GM21529 (cell line): Measurements from ENCODE around the gene MOV10.
"Not testable (repeated sequence)": the region's sequence is repeated elsewhere in the genome, so short reads cannot be mapped to it uniquely, and the experiment has no call there.

Experiments
- ATAC-seq: cut with Tn5 transposase; IDR thresholded peaks from one replicate; pipeline ENCODE4 v1.9.1; 2021; ENCODE audit not compliant: unreplicated experiment

Gene MOV10, protein sequence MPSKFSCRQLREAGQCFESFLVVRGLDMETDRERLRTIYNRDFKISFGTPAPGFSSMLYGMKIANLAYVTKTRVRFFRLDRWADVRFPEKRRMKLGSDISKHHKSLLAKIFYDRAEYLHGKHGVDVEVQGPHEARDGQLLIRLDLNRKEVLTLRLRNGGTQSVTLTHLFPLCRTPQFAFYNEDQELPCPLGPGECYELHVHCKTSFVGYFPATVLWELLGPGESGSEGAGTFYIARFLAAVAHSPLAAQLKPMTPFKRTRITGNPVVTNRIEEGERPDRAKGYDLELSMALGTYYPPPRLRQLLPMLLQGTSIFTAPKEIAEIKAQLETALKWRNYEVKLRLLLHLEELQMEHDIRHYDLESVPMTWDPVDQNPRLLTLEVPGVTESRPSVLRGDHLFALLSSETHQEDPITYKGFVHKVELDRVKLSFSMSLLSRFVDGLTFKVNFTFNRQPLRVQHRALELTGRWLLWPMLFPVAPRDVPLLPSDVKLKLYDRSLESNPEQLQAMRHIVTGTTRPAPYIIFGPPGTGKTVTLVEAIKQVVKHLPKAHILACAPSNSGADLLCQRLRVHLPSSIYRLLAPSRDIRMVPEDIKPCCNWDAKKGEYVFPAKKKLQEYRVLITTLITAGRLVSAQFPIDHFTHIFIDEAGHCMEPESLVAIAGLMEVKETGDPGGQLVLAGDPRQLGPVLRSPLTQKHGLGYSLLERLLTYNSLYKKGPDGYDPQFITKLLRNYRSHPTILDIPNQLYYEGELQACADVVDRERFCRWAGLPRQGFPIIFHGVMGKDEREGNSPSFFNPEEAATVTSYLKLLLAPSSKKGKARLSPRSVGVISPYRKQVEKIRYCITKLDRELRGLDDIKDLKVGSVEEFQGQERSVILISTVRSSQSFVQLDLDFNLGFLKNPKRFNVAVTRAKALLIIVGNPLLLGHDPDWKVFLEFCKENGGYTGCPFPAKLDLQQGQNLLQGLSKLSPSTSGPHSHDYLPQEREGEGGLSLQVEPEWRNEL

GRCh38 chr1:112674440-112674985 is at the start of gene MOV10:
Gene MOV10 (plus strand): TSS chr1:112674659. CDS start chr1:112674913, 254 bp downstream.
- peak; percentile 58 for ATAC-seq

GRCh38 chr1:112625696-112626095 is 48.8 kb upstream of the MOV10 start:
- no peak for ATAC-seq

GRCh38 chr1:112626193-112626592 is 48.3 kb upstream of the MOV10 start:
- no peak for ATAC-seq

- ATAC-seq, result no peak
Observed at GRCh38 chr1:112626887-112627286, 47.6 kb upstream of the MOV10 start.

GRCh38 chr1:112628516-112628915 is 45.9 kb upstream of the MOV10 start:
- ATAC-seq, result no peak

DNA sequence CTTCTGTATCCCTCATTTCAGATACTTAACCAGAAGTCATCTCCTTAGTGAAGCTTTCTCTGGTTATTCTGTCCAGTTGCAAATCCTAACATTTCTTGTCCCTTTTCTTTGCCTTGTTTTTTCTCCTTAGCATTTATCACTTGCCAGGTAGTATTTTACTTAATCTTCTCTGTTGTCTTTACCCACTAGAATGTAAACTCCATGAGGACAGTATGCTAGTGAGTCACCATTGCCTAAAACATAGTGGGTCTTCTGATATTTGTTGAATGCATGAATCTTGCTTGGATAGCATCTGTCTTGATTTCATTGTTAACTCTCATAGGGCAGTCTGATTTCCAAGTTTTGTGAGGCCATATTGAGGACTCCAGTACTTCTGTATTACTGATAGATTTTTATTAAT is 45.2 kb upstream of the MOV10 start:
- no peak for ATAC-seq

GRCh38 chr1:112633628-112634027 is 40.8 kb upstream of the MOV10 start:
- ATAC-seq, result no peak

- ATAC-seq, result no peak
Observed at GRCh38 chr1:112634367-112634766, 40.1 kb upstream of the MOV10 start.

DNA sequence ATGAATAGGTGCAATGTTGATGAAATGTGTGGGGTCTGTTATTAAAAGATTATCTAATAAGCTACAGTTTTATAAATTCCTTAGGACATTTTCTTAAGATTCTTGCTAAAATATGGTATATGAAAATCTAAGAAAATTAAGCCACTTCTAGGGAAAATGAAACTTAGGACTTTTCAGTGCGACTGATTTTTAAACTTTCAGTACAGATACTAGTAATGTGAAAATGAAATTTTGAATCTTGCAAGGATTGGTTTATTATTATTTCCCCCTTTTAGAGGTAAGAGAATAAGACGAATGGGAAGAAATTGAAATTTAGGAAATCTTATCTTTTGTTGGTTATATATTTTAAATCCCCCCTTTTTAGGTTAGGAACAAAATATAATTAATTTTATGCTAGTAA is 38.4 kb upstream of the MOV10 start:
- no peak for ATAC-seq

DNA sequence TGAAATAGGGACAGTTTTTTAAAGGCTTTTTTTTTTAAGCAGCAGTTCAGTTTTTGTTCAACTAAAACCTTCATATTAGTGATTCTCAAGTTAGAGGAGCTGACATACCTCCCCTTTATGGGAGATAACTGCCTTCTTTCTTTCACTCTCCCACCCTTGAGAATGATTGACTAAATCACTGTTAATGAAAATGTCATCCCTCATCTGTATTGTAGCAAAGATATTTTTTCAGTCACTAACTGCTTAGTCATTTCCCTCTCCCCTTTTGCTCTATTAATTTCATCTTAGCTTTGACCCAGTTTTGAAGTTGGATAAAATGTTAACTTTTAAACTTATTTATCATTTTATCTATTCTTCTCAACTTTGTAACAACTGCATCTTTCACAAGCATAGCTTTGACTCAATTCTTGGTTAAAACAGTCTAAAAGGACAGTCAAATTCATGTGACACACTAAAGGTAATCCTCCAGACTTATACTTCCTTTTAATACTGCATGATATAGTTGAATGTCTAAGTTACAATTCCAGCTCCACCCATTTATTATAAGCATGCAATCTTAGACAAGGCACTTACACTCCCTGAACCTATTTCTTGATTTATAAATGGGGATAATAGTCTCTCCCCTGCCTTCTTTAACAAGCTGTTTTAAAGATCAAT is 37.7 kb upstream of the MOV10 start:
- ATAC-seq, result no peak

- no peak for ATAC-seq
Observed at GRCh38 chr1:112637254-112638109, 37.0 kb upstream of the MOV10 start.

DNA sequence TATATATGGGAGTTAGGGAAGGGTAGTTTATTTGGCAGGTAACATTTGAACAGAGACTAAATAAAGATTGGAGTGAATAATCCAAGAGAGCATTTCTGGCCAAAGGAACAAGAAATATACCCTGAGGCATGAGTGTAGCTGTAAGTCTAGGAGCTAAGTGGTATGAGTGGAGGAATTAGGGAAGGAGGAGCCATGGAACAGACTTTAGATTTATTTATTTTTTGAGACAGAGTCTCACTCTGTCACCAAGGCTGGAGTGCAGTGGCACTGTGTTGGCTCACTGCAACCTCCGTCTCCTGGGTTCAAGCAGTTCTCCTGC is 36.4 kb upstream of the MOV10 start:
- ATAC-seq, result no peak

- ATAC-seq, result not testable (repeated sequence)
Observed at GRCh38 chr1:112640437-112640836, 34.0 kb upstream of the MOV10 start.

DNA sequence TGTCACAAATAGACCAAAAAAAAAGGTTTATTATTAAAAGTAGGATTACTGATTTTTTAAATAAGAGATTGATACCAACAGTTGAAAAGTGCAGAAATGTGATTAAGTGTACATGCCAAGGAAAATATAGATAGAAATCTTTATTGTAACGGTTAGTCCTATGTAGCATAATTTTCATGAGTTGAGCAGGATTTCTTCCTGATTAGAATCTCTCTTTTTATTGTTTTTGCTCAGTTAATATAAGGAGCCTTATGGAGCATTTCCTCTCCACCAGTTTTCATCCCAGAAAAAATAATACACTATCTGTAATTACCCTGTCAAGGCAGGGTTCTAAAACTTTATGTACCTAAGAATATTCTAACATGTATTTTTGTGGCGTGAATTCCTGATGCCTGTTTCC is 31.4 kb upstream of the MOV10 start:
- no peak for ATAC-seq

GRCh38 chr1:112646225-112646624 is 28.2 kb upstream of the MOV10 start:
- no peak for ATAC-seq

- no peak for ATAC-seq
Observed at GRCh38 chr1:112651205-112651604, 23.3 kb upstream of the MOV10 start.

GRCh38 chr1:112665857-112666256 is 8.6 kb upstream of the MOV10 start:
- ATAC-seq, result no peak

DNA sequence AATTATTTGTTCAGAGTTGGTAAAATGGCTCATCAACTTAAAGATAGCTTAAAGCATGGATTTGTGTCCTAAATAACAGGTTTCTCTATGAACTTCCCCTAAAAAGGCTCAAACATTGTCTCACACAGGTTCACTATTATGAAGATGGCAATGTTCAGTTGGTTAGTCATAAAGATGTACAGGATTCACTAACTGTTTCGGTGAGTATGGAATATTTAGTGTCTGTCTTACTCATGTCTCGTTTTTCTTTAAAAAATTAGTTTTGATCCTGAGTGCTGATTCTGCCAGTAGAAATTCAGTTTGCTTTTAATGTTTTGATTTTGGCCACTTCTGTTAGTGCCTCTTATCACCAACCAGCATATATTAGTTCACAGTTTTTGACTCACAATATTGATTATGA is 7.5 kb upstream of the MOV10 start:
- ATAC-seq, result no peak

GRCh38 chr1:112672009-112672408 is 2.5 kb upstream of the MOV10 start:
- ATAC-seq, result no peak

GRCh38 chr1:112672842-112673241 is 1.6 kb upstream of the MOV10 start:
- ATAC-seq, result no peak
